Daoy (cell line): ENCODE results near the gene TSC2. TPM values are rescaled to one million over a fixed set of nuclear protein-coding genes. Genes with fewer than 3 reads are reported as not detected.

Experiments
- DNase-seq: peaks from one replicate; pipeline ENCODE4 v3.0.0-alpha.2; 2015; ENCODE audit warnings: low read depth
- total RNA-seq: library from RNA; depleted of rRNA; stranded (reverse); fragments of >200 nt; shearing (Covaris generic); gene quantifications from 2 replicates; pipeline ENCODE4 v1.2.3, GENCODE V29; 2014

The TSC2 gene
- total RNA-seq, 1 experiment from 2014 or later, result 31.4 TPM

DNA sequence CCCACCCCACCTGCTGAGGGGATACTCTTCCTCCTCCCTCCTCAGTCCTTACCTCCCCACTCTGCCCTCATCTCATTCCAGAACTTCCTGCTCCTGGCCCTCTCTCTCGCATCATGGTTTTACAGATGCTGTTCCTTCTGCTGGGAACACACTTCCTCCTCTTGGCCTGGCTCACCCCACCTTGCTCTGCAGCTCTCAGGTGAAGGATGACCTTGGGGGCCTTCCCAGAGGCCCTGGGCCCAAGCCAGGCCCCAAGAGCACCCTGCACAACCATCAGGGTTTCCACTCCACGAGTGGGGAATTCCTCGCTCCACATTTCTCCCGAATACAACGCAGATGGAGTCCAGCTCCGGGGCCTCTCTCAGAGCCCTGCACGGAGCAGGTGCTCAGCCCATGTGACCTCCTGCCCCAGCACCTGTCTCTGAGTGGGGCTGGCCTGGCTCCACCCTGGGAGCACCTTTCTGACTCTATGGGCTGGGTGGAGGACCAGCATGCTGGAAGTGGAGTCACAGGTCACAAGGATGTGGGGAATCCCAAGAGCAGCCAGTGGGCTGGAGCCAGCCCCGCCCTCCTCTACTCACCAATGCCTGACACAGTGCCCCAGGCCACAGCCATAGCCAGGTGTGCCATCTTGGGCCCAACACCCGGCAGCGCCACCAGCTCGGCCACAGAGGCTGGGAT lies 4.7 kb upstream of the TSC2 start:
- no peak for DNase-seq

DNA sequence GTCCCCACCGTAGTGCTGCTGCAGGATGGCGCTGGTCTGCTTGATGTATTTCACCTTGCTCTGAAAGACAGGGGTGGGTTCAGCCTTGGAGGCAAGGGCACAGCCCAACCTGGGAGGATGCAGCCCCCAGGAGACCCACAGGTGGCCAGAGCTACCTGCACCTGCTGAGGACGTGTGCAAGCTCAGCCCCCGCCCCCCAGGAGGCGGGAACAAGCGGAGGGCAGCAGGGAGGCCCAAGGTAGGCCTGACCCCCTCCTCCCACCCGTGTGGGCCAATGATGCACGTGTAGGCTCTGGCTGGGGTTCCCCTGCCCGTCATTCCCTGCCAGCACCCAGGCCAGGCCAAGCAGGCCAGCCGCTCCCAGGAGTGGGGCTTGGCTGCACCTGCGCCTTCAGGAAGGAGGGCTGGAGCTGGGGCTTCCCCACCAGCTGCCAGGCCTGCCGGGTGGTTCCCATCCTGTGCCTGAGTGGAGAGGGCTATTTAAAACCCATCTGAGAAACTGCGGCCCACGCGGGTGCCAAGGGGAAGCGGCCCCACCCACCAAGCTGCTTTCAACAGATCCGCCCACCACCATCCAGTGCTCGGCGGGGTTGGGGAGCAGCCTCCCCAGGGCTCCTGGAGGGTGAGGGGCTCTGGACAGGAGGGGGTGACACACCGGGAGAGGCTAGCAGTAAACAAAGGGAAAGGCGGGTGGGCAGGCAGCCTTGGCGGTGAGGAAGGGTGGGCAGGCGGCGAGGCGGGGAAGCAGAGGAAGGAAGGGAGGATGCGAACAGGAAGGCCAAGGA lies 3.9 kb upstream of the TSC2 start:
- DNase-seq, result no peak

DNA sequence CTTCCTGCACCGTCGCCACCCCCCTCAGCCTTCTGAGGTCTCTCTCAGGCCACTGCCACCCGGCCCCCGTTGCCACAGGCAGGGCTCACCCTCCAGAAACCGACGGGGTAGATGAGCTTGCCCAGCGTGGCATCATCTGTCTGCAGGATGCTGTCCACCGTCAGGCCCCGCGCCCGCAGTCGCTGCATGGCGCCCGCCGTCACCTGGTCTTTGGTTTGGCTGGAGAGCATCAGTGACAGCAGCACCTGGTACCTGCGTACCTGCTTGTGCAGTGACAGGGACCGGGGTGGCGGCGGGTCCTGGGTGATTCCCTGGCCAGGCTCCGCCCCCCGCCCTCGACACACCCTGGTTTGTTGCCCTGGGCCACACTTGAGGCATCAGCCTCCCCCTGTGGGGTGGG lies 3.2 kb upstream of the TSC2 start:
- DNase-seq, result no peak

DNA sequence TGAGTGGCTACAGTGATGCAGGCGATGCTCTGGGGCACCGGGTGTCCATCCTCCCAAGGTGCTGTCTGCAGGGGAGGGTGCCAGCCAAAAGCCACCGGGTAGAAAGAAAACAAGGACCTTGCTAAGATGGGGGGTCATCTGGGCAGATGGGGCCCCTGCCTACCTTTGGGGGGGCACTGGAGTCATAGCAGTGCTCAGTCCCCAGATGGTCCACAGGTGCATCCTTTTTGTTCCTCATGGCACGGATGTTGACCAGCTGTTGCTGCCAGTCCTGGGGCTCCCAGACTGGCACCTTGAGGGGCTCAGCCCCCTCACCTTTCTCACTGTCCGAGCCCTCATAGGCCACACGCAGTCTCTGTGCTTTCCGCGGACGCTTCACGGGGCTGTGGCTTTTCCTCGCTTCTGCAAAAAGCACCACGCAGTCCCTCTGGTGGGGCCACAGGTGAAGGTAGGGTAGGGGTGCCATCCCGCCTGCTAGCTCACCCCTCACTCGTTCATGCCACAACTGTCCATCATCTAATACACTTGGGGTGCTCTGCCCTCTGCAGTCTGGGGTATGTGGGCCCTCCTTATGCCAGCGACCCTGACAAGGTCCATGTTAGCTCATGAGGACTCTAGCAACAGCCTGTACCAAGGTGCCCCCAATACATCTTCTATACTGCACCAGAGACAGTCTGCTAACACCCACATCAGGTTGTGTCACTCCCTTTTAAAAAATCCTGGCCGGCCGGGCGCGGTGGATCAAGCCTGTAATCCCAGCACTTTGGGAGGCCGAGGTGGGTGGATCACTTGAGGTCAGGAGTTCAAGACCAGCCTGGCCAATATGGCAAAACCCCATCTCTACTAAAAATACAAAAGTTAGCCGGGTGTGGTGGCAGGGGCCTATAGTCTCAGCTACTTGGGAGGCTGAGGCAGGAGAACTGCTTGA lies 1.6 kb upstream of the TSC2 start:
- no peak for DNase-seq

DNA sequence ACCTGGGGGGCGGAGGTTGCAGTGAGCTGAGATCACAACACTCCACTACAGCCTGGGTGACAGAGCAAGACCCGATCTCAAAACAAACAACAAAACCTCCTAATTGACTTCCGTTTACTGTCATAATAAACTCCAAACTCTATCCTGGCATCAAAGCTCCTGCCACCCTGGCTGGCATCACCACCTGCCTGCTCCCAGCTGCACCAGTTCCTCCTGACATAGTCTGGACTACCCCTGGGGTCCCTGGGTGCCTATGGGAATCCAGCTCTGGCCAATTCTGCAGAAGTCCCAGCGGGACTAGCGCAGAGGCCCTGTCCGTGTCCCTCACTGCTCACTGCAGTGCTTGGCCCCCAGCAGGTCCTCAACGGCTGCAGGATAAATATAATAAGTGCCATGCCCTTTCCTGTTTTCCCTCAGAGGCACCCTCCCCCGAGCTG lies 874 bp upstream of the TSC2 start:
- DNase-seq, result no peak

DNA sequence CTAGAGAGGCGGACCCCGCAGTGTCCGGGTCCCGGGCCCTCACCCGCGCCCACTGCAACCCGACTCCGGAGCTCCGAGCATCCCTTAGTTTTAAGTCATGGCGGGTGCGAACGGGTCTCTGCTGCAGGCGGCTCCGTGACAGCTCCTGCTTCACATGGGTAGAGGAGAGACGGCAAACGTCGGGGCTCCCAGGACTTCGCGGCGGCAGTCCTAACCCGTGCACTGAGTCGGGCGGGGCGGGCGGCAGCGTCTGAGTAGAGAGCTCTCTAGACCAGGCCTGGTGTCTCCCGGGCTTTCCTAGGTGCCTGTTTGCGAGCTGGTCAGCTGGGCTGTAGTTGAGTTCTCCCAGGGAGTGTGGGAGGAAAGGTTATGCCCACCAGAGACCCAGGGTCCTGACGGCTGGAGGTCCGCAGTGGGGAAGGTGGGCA lies 345 bp downstream of the TSC2 start:
- DNase-seq, result no peak

DNA sequence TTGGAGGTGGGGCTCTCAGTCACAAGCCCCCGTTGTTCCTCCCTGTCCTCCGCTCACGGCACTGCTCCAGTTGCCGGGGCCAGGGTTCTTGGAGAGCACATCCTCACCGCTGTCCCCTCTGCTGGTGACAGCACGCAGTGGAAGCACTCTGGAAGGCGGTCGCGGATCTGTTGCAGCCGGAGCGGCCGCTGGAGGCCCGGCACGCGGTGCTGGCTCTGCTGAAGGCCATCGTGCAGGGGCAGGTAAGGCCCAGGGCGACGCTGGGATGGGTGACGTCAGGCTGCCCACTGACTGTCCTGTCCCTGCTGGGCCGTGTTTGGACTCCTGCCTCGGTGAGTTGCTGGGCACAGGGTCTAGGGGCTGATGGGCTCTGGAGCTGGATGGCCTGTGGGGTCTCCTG lies 5.4 kb downstream of the TSC2 start:
- no peak for DNase-seq

DNA sequence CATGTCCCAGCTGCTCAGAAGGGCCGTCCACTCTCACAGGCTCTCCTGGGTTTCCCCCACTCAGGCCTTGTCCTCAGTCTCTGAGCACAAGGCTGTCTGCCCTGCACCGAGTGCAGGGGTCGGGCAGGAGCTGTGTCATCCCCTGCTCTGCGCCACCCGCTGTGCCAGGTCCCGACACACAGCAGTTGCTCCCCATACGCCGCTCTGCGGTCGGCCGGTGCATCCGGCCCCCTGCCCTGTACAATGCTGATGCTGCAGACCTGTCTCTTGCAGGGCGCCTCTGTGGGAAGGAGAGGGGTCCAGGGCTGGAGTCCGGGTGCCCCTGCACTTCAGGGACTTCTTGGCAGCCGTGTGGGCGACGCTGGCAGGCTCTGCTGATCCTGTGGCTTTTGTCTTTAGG lies 6.1 kb downstream of the TSC2 start:
- DNase-seq, result no peak

DNA sequence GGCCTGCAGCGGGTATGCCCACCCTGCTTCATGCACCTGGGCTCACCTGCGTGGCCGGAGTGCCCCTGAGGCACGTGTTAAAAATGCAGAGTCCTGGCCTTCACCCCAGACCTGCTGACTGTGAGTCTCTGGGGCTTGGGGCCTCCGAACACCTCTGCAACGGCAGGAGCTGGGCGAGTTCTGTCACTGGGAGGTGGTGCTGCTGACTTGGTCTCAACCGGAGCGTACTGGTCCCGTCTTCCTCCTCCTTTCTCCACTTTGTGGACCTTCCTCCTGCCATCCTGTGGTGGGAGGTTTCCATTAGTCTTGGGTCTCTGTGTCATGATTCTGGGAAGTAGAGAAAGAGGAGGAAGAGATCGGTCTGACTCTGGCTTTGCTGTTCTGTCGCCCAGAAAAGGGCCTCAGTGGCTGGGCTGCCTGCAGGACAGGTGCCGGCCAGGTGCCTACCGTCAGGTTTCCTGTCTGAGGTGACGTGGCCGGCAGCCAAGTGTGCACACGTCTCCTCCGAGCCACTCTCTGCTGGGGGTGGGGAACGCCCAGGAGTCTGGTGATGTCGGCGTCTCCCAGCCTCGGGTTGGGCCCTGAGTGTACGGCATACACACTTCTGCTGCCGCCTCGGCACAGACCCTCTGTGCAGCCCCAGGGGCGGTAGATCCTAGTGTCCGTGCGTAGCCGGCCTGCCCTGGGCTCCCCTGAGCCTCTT lies 6.9 kb downstream of the TSC2 start:
- no peak for DNase-seq

DNA sequence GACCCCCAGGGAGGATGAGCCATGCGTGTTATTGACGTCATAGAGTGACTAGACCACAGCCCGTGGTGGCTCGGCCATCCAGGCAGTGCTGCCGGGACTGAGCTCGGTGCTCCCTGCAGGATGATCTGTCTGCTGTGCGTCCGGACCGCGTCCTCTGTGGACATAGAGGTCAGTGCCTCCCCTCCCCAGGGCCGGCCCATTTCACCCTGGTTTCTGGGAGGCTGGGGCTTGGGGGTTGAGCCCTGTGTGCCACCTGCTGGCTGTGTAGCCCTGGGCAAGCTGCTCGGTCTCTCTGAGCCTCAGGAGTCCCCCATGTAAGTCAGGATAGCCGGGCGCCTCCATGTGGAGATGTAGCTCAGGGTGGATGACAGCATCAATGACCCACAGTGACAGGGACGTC lies 8.3 kb downstream of the TSC2 start:
- no peak for DNase-seq

DNA sequence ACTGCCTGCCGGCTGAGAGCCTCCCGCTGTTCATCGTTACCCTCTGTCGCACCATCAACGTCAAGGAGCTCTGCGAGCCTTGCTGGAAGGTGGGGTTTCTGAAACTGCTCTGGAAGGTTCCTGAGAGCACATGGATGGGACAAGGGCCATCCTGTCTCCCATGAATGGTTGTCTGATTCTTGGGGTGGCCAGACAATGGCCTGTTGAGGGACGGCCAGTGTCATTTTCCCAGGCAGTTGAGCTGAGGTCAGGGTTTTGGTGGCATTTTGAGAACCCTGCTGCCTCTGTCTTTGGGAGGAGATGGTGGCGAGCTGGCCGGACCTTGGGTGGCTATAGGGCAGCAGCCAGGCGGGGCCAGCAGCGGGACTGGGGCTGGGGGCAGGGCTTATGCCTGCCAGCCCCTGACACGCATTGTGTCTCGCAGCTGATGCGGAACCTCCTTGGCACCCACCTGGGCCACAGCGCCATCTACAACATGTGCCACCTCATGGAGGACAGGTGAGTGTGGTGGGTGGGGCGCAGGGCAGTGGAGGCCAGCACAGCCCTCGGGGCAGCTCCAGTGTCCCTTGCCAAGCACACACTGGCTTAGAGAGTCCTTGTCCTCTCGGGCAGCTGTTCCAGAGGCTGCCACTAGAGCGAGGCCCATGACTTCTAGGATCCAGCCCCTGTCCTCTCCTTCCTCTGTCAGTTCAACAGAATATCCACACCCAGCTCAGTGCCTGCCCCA lies 9.1 kb downstream of the TSC2 start:
- no peak for DNase-seq

DNA sequence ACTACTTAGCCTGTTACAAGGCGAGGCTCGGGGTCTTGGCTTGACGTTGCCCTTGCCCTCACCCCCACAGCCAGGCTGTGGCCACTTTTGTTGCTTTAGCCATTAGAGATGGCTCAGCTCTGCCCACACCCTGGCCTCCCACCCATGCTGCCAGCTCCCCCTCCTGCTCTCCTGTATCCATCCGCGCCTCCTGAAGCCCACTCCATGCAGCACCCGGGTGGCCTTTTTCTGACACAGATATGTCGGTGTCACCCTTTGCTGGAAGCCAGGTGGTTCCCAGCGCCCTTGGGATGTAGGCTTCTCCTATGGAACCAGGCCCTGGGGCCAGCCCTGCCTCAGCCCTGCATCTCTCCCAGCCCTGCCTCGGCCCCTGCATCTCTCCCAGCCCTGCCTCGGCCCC lies 9.7 kb downstream of the TSC2 start:
- no peak for DNase-seq

DNA sequence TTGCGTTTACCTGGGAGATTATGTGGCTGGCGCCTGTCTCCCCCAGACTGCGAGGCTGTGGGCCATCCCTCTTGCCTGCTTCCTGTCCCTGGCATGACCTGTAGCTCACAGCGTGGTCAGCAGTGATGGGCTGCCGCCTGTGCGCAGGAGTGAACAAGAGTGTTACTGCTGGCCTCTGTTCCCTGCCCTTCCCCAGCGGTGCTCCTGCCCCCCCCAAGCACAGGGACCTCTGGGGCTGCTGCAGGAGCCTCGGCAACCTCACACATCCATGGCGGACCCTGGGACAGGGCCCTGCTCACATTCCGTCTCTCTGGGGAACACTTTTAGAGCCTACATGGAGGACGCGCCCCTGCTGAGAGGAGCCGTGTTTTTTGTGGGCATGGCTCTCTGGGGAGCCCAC lies 10.6 kb downstream of the TSC2 start:
- DNase-seq, result no peak

DNA sequence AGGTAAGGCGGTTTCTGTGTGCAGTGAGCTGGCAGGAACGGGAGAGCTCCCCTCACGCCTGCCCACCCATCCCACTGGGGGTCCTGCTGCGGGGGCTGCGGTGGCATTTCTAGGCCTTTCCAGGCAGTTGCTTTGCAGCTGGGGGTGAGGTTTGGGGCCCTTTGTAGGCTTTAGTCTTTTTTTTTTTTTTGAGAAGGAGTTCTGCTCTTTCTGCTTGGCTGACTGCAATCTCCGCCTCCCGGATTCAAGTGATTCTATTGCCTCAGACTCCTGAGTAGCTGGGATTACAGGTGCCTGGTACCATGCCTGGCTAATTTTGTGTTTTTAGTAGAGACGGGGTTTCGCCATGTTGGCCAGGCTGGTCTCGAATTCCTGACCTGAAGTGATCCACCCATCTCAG lies 11.1 kb downstream of the TSC2 start:
- no peak for DNase-seq

DNA sequence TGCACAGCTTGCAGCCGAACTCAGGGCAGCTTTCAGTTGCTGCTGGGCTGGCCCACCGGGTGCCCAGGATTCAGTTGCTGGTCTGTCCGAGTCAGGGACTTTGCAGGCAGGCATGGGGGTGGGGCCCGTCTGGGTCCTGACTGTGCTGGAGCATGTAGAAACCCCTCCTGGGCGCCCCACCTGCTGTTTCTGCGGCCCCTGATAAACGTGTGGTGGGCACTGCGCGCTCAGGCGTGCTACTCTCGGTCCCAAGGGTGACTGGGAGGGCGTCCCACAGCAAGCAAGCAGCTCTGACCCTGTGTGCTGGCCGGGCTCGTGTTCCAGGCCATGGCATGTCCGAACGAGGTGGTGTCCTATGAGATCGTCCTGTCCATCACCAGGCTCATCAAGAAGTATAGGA lies 12.6 kb downstream of the TSC2 start:
- no peak for DNase-seq

DNA sequence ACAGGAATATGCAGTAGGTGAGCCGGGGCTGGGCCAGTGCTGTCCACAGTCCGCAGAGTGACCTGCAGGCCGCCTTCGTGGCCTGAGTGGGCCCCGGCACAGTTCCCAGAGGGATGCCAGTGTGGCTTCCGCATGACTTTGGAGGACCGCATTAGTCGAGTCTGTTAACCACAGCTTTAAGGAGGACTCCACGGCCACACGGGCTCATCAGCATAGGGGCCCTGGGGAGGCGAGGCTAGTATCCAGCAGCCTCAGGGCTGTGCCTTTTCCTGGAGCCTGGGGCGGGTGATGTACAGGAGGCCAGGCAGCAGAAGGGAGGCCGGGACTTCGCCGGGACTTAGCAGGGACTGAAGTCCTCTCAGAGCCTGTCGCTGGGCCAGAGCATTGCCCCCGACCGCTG lies 13.2 kb downstream of the TSC2 start:
- DNase-seq, result no peak

DNA sequence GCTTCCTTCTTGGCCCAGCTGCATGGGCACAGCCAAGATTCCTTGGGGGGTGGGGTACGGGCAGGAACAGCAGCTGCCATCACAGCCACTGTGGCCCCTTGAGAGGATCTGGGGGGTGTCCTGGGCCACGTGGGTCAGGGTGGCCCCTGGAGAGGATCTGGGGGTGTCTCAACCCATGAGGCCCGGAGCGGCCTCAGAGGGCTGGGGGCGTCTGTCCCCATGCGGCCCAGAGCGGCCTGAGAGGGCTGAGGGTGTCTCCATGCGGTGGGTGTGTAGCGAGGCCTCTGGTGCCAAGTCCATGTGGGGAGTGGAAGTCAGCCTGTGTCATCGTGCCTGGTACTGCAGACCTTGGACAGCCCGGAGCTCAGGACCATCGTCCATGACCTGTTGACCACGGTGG lies 13.7 kb downstream of the TSC2 start:
- DNase-seq, result no peak

DNA sequence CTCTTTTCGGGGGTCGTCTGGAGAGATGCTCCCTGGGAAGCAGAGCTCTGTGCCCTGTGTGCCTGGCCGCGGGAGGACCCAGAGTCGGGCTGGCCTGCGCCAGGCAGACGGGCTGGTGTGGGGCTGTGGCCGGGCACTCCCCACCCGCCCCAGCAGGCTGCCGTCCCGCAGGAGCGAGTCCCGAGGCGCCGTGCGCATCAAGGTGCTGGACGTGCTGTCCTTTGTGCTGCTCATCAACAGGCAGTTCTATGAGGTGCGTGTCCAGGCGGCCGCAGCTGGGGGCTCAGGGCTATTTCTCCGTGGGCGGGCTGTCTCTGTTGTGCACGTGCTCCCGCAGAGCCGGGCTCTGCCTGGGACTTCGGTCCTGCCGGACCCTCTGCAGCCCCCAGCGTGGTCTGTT lies 15.0 kb downstream of the TSC2 start:
- DNase-seq, result no peak

DNA sequence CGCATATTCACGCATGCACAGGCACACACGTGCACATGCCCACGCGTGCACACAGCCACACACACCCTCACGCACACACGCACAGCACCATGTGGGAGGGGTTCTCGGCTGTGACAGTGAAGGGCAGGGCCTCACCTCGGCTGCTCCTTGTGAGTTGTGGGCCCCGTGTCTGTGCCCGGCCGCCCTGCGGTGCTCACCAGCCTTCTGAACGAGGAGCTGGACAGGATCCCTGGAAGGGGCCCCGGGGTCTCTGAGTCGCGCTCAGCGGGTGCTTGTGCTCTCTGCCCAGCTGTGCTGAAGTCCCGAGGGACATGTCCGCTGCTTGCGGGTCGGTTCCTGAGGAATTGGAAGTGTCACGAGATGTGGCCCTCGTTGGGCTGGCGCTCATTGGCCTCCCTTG lies 16.1 kb downstream of the TSC2 start:
- no peak for DNase-seq

DNA sequence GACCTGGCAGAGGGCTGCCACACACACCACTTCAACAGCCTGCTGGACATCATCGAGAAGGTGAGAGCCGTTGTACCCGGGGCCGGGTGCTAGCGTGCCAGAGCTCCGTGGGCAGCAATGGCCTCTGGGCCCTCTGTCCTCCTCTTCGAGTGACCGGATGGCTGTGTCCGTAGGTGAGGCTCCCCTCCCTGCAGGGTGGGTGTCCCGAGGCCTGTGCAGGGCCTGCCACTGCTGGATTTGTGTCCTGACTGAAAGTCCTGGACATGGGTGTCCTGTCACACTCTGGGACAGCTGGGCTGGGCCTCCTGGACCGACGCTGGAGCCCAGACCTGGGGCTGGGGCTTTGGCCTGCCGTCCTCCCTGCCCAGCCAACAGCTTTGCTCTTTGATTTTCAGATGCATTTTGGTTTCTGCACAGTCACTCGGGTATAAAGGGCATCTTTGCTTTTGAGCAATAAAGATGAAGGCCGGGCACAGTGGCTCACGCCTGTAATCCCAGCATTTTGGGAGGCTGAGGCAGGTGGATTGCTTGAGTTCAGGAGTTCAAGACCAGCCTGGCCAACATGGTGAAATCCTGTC lies 16.7 kb downstream of the TSC2 start:
- DNase-seq, result no peak

DNA sequence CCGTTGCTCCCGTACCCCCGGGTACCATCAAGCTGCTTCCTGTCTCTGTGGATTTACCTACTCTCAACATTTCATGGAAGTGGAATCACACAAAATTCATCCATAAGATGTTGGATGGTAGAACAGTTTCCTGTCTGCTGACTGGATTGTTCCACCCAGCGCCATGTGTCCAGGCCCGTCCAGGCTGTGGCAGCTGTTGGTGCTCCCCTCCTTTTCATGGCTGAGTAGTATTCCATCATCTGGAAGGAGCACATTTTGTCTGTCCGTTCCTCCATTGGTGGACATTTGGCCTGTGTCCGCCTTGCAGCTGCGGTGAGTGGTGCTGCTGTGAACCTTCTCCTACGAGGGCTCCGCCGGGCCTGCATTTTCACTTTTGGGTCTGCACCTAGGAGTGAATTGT lies 18.4 kb downstream of the TSC2 start:
- no peak for DNase-seq
